Activated CD4-positive, CD25-positive, alpha-beta regulatory T cell treated with anti-CD3 and anti-CD28 coated beads, Interleukin-2, amount 50 U/mL, for 24 hours (primary cell): ENCODE measurements around the gene C10orf62.
"Not testable (repeated sequence)": the region's sequence is repeated elsewhere in the genome, so short reads cannot be mapped to it uniquely, and the experiment has no call there.

ENCODE experiments used
- ATAC-seq, 2 donors: fragments of 150-1000 bp; cut with Tn5 transposase; one replicate each; pipeline ENCODE4 v1.10.0; 2021; ENCODE audit warnings: mild to moderate bottlenecking in 1 of 2, moderate library complexity in 1 of 2

Gene C10orf62

DNA sequence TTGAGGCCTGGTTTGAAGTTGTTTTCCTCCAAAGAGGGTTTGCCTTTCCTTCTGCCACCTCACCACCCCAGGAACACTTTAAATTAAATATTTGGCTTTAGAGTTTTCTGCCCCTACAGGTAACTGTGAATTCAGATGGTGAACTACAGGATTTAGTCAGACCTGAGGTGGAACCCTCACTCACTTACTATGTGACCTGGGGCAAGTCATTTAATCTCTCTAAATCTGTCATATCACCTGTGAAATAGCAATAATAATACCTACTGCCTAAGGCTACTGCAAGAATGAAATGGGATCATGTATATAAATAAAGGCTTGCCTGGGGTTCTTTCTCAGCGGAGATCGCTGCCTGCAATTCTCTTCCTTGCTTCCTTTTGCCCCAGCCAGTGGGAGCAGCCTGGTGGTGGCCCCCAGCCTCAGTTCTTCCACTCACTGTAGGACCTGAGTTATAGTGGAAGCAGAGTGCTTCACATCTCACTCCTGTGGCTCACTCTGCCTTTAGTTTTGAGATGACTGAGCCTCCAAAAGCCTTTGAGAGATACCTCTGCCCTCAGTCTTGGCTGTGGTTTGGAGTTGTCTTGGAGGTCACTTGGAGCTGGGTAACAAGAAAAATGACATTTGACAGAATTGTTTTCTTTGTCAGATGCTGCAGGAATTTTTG lies 23.1 kb upstream of the C10orf62 start:
- peak in 1 of 2 donors; percentile 59 for ATAC-seq

GRCh38 chr10:97567891-97568290 lies 21.6 kb upstream of the C10orf62 start:
- ATAC-seq: no peak

DNA sequence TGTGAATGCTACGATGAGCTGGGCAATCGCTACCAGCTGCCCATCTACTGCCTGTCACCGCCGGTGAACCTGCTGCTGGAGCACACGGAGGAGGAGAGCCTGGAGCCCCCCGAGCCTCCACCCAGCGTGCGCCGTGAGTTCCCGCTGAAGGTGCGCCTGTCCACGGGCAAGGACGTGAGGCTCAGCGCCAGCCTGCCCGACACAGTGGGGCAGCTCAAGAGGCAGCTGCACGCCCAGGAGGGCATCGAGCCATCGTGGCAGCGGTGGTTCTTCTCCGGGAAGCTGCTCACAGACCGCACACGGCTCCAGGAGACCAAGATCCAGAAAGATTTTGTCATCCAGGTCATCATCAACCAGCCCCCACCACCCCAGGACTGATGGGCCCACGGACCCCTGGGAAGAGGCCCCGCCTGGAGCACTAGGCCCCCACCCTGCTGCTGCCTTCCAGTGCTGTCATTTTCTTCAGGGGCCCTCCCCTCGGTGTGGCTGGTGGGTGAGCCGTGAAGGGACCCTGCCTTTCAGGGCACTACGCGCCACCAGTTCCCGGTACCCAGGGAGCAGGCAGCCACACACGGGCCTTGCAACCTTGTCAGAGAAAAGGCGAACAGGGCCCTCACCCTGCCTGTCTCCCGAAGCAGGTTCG lies 19.3 kb upstream of the C10orf62 start:
- no peak for ATAC-seq

- ATAC-seq: no peak
These were observed 18.6 kb upstream of the C10orf62 start for GRCh38 chr10:97570789-97571471.

- ATAC-seq: no peak
These were observed 17.9 kb upstream of the C10orf62 start for GRCh38 chr10:97571622-97572021.

DNA sequence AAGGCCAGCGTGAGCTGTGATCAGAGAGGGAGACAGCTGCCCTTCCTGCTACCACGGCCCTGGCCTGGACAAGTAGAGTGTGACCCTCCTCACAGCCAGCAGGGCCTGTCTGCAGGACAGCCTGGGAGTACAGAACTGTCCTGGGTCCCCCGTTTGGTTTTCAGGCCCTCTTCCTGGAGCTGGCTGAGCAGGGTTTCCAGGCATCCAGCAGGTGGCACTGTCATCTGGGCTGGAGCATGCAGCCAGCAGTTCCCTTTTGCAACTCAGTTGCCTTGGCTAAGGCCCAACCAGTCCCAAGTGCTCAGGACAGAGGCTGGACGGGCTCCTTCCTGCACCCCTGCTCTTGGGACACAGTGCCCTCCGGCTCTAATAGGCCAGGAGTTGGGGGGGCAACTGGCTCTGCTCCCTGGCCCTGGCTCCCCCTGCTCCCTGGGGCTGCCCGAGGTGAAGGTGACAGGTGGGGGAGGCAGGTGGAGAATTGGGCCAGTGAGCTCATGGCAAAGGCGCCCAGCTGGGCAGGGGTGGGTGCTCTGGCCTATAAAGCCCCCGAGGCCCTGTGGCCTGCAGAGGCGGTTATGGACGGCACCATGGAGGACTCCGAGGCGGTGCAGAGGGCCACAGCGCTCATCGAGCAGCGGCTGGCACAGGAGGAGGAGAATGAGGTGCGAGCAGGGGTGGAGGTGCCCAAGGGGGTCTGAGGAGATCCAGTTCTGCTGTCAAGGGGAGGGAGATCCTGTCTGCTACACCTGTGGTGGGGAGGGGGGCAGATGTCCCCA lies 17.1 kb upstream of the C10orf62 start, which contains the start of gene ANKRD2:
Gene ANKRD2, plus strand, starts transcription at position 566 of the 776 bp plus-strand sequence. Its CDS starts 10 bp downstream, at position 576.
- ATAC-seq: peak in 1 of 2 donors; percentile 69

DNA sequence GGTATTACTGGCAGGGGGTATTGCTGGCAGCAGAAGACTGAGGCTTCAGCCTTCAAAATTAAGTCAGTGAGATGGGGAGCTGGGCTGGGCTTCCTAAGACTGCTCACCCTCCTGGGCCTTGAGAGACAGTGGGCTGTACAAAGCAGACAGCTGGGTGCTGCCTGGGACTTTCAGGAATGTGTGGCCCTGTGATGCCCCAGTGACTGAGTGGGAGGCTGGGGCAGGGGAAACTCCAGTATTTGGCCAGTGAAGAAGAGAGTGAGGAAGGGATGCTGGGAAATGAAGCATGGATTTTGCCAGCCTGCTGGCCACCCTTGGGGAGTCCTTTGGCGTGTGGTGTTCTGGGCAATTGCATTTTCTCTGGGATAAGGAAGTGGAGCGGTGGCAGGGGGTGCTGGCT lies 16.5 kb upstream of the C10orf62 start:
- ATAC-seq: no peak

DNA sequence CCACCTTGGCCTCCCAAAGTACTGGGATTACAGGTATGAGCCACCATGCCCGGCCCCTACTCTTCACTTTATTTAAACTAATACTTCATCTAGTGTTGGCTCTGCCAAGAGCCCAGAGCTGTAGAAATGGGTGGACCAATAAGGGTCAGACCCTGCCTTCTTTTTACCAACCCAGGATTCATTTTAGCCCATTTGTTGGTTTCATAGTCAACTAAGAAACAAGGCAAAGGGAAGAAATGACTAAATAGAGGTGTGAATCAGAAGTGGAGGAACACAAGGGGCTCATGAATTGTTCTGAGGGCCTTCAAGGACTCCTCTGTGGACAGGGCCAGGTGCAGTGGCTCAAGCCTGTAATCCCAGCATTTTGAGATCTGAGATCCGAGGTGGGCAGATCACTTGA lies 15.8 kb upstream of the C10orf62 start:
- ATAC-seq: no peak

GRCh38 chr10:97574374-97575126 lies 15.0 kb upstream of the C10orf62 start:
- ATAC-seq: no peak

GRCh38 chr10:97575127-97575668 lies 14.3 kb upstream of the C10orf62 start:
- no peak for ATAC-seq

- ATAC-seq: not testable (repeated sequence)
These were observed 13.0 kb upstream of the C10orf62 start for GRCh38 chr10:97576487-97576886.

- ATAC-seq: no peak
These were observed 11.8 kb upstream of the C10orf62 start for GRCh38 chr10:97577701-97578100.

GRCh38 chr10:97578171-97578844 lies 11.2 kb upstream of the C10orf62 start:
- ATAC-seq: no peak

GRCh38 chr10:97580421-97581367 lies 8.8 kb upstream of the C10orf62 start:
- no peak for ATAC-seq

- ATAC-seq: no peak
These were observed 7.4 kb upstream of the C10orf62 start for GRCh38 chr10:97582169-97582568.

GRCh38 chr10:97583476-97583875 lies 6.0 kb upstream of the C10orf62 start:
- ATAC-seq: no peak

DNA sequence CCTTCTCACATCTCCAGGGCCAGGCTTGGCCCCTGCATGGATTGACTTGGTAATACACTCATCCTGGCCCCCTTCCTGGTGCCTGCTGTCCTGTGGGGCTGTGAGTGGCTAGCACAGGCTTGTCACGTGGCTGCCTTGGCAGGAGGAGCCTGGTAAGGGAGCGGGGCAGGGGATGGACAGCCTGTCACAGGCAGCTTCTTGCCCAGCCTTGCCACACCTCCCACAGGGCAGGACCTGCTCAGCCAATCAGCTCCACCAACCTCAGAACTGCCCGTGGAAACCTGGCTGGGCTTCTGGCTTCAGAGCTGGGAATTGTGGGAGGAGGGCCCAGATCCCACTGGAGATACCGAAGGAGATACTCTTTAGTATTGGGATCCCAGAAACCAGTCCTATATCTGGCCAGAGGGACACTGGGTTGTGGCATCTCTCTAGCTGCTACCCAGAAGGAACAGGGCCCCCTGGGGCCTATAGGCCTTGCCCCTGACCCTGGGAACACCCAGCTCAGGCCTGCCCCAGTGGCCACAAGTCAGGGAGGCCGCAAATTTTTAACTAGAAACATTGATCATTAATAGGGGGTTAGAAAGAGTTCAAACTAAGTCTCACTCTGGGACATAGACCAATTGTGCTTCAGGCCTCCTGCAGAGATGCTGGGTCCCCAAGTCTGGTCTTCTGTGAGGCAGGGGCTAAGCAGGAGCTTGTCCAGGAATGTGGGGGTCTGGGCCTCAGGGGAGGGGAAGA lies 5.3 kb upstream of the C10orf62 start, which contains the start of gene HOGA1:
Gene HOGA1, plus strand, starts transcription at position 330 of the 738 bp plus-strand sequence. Its CDS starts 315 bp downstream, at position 645.
- no peak for ATAC-seq

- ATAC-seq: no peak
These were observed 4.6 kb upstream of the C10orf62 start for GRCh38 chr10:97584798-97585438.

DNA sequence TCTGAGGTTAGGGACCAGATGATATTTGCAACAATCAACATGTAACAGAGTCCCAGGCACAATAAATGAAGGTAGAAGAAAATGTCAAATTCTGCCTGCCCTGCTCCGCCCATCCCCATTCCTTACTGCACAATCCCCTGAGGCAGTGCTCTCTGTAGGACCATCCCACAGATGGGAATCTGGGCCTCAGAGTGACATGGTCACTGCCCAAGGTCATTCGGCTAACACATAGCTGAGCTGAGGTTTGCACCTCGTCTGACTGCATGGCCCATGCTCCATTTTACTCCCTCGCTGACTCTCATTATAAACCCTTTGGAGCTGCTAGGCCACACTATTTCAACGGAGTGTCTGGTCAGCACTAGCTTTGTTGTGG lies 4.1 kb upstream of the C10orf62 start:
- ATAC-seq: no peak
